GM12875 (cell line): Measurements from ENCODE around the gene ZNF275.

ENCODE experiments used
- H3K4me3 ChIP-seq: one replicate; pipeline ENCODE4 v1.5.1; 2011; ENCODE audit warnings: low read depth, low read length, control low read depth
- TF ChIP-seq, protein P1 (sequence below): IDR thresholded peaks from 2 replicates; pipeline ENCODE4 v1.5.1; 2011; ENCODE audit warnings: low read depth, mild to moderate bottlenecking, control low read depth, inconsistent platforms, low read length, moderate library complexity, borderline replicate concordance; ENCODE audit not compliant: insufficient read depth

The ZNF275 gene

DNA sequence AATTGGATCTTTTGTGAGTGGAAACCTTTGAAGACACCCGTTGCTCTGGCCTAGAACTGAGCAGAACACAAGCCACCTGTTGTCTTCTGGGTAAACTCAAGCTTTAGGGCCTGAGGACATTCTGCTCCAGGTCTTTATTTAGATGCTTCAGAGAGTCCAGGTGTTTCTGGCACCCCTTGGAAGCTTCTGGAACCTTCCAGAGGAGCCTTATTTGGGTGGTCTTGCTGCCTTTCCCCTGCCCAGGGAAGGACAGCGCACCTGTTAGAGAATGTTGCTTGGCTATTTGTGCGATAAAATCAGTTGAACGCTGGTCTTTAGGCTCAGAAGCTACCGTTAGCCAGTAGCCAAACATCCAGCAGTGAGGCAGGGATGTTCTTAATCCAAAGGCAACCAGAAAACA lies 3.0 kb downstream of the ZNF275 start:
- TF ChIP-seq, protein P1, sequence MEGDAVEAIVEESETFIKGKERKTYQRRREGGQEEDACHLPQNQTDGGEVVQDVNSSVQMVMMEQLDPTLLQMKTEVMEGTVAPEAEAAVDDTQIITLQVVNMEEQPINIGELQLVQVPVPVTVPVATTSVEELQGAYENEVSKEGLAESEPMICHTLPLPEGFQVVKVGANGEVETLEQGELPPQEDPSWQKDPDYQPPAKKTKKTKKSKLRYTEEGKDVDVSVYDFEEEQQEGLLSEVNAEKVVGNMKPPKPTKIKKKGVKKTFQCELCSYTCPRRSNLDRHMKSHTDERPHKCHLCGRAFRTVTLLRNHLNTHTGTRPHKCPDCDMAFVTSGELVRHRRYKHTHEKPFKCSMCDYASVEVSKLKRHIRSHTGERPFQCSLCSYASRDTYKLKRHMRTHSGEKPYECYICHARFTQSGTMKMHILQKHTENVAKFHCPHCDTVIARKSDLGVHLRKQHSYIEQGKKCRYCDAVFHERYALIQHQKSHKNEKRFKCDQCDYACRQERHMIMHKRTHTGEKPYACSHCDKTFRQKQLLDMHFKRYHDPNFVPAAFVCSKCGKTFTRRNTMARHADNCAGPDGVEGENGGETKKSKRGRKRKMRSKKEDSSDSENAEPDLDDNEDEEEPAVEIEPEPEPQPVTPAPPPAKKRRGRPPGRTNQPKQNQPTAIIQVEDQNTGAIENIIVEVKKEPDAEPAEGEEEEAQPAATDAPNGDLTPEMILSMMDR, result no peak
- no peak overlapping the region for H3K4me3 ChIP-seq

DNA sequence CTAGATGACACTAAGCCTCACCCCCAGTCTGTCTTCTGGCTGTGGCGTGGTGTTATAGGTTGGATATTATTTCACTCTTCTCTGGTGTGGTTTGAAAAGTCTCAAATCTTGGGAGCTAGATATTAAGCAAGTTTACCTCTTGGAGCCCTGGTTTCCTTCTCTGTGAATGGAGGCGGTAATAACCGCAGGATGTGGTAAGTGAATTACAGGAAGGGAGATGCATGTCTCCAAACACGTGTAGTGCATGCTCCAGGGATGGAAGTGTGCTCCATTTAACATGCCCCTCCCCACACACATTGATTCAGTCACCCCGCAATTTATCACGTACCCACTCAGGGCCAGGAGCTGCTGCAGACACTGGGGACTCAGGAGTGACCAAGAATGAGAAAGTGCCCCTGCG lies 4.9 kb downstream of the ZNF275 start:
- no peak overlapping the region for H3K4me3 ChIP-seq
- TF ChIP-seq, protein P1, result no peak

DNA sequence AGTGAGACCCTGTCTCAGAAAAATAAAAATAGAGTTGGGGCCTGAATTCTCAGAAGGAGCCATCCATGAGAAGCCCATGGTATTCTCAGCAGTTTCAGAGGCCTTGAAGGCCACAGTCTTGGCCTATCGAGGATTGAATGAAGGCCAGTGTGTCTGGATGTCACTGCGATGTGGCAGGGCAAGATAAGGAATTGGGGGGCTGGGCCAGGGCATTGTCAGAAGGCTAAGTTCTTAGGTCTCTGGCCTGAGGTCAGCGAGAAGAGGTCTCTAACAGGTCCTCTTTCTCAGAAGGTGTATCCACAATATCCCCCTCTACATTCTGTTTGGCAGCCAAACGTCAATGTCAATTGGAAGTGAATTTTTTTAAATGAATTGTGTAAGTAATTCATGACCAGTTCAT lies 5.7 kb downstream of the ZNF275 start:
- TF ChIP-seq, protein P1, result no peak
- H3K4me3 ChIP-seq, result no peak overlapping the region

DNA sequence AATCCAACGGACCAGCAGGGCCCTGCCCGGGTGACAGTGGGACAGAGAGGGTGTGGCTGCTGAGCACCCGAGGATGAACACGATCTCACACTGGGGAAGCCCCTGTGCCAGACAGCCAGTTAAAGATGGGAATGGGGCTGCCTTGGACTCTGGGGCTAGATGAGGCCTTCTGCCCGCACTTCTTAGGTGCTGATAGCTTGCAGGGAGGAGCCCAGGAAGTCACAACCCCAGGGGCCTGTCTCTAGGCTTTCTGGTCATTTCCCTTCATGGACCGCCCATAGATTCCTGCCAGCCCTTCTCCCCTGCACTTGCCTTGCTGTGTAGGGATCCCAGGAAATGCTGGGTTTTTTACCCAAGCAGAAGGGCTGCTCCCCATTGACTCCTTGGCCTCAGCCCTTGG lies 6.2 kb downstream of the ZNF275 start:
- no peak overlapping the region for H3K4me3 ChIP-seq
- TF ChIP-seq, protein P1, result no peak

DNA sequence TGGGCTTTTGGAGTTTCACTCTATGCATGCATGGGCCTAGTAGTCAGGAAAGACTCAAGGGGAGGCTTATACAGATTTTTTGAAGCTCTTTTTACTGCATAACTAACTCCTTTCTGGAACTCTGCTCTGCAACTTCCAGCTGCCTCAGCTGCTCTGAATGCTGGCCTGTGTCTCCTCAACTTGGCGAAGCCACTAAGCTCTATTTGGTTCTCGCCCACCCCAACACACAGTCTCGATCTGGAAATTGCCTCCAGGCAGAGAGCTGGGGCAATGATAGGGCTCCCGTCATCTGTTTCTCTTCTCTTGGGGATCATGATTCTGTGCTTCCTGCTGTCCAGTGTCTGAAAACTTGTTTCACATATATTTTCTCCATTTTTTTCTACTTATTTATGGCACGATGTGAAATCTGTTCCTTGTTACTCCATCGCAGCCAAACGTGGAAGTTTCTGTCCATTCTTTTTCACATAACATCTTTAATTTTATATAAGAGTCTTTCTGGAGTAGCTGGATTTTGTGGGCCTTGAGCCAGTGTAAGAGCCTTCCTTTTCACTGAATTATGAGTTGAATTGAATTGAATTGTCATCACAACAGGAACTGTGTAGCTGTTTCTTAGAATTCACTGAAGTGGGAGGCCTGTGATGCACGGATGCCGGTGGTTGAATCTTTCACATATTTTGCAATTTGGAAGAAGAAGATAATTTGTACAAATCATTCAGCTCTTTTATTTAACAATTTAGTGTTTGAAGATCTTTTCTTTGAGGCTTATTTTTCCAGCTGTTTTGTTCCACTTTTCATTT lies 9.0 kb downstream of the ZNF275 start:
- no peak overlapping the region for H3K4me3 ChIP-seq
- TF ChIP-seq, protein P1, result no peak

DNA sequence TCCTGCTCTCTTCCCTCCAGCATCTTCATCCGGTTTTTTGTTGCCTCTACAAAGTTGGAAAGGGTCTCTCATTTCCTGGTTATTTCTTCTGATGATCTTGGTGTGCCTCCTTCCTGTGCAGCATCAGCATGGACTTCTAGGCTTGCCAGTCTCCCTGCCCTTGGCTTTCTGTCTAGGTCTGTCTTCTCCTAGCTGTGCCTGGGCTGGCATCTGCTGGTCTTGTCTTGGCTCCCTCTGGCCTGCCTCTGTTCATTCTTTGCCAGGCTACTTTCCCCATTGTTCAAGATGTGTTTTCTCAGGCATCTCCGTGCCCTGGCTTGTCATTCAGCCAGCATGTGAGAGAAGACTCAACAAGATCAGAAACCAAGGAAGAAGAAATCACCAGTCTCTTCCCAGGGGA lies 9.7 kb downstream of the ZNF275 start:
- H3K4me3 ChIP-seq, result no peak overlapping the region
- TF ChIP-seq, protein P1, result no peak

DNA sequence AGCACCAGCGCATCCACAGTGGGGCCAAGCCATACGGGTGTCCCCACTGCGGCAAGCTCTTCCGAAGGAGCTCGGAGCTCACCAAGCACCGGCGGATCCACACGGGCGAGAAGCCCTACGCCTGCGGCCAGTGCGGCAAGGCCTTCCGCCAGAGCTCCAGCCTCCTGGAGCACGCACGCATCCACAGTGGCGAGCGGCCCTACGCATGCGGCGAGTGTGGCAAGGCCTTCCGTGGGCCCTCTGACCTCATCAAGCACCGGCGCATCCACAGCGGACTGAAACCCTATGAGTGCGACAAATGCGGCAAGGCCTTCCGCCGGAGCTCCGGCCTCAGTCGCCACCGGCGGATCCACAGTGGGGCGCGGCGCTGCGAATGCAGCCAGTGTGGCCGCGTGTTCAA lies 13.6 kb downstream of the ZNF275 start:
- H3K4me3 ChIP-seq, result no peak overlapping the region
- TF ChIP-seq, protein P1, result no peak
